ENCODE results near the gene SREBF2.
A peak's percentile ranks its signal among the peaks of the same experiment; 100 is the strongest.

SREBF2 gene

GRCh38 chr22:41800348-41801146 is 32.4 kb upstream of the SREBF2 start, which contains the start of gene CCDC134:
Gene CCDC134 (plus strand): TSS chr22:41800679. CDS start chr22:41808891, 8,212 bp downstream.
- H3K4me3 ChIP-seq (ENCODE audit: low read depth, low read length) = peak within 1 kb of the TSS; percentile 84
- DNase-seq (ENCODE audit: low read depth) = peak; percentile 96
- TF ChIP-seq MYC (IDR thresholded peaks at IDR 0.05; ENCODE audit: low read depth, low read length) = peak; percentile 69
- no peak for TF ChIP-seq CTCF (IDR thresholded peaks at IDR 0.05; ENCODE audit: low read depth, low read length)
- peak; percentile 73; the same call in 1 of the 2 replicates for TF ChIP-seq MAX (IDR thresholded peaks at IDR 0.05; ENCODE audit: low read depth, low read length)
- peak; percentile 83 for TF ChIP-seq POLR2A (IDR thresholded peaks at IDR 0.05; ENCODE audit: extremely low read depth, insufficient read length)

GRCh38 chr22:41801147-41801819 is 31.6 kb upstream of the SREBF2 start:
- peak; percentile 16 for DNase-seq (ENCODE audit: low read depth)
- TF ChIP-seq MYC (IDR thresholded peaks at IDR 0.05; ENCODE audit: low read depth, low read length) (no peak), MAX (IDR thresholded peaks at IDR 0.05; ENCODE audit: low read depth, low read length) (no peak), POLR2A (IDR thresholded peaks at IDR 0.05; ENCODE audit: extremely low read depth, insufficient read length) (no peak), CTCF (IDR thresholded peaks at IDR 0.05; ENCODE audit: low read depth, low read length) (no peak)
- H3K4me3 ChIP-seq (ENCODE audit: low read depth, low read length) = peak overlapping the region; percentile 84

- H3K4me3 ChIP-seq (ENCODE audit: low read depth, low read length) = peak overlapping the region; percentile 84
- no peak for TF ChIP-seq CTCF (IDR thresholded peaks at IDR 0.05; ENCODE audit: low read depth, low read length)
- TF ChIP-seq MAX (IDR thresholded peaks at IDR 0.05; ENCODE audit: low read depth, low read length) = no peak
- TF ChIP-seq POLR2A (IDR thresholded peaks at IDR 0.05; ENCODE audit: extremely low read depth, insufficient read length) = no peak
- TF ChIP-seq MYC (IDR thresholded peaks at IDR 0.05; ENCODE audit: low read depth, low read length) = no peak
- DNase-seq (ENCODE audit: low read depth) = no peak
Observed at GRCh38 chr22:41801886-41802285, 31.0 kb upstream of the SREBF2 start.

- no peak overlapping the region for H3K4me3 ChIP-seq (ENCODE audit: low read depth, low read length)
- no peak for DNase-seq (ENCODE audit: low read depth)
- TF ChIP-seq MAX (IDR thresholded peaks at IDR 0.05; ENCODE audit: low read depth, low read length) = no peak
- TF ChIP-seq MYC (IDR thresholded peaks at IDR 0.05; ENCODE audit: low read depth, low read length) = no peak
- no peak for TF ChIP-seq CTCF (IDR thresholded peaks at IDR 0.05; ENCODE audit: low read depth, low read length)
- no peak for TF ChIP-seq POLR2A (IDR thresholded peaks at IDR 0.05; ENCODE audit: extremely low read depth, insufficient read length)
Observed at GRCh38 chr22:41805639-41806038, 27.3 kb upstream of the SREBF2 start.

- TF ChIP-seq MYC (IDR thresholded peaks at IDR 0.05; ENCODE audit: low read depth, low read length) (no peak), CTCF (IDR thresholded peaks at IDR 0.05; ENCODE audit: low read depth, low read length) (no peak)
- DNase-seq (ENCODE audit: low read depth) = no peak
- H3K4me3 ChIP-seq (ENCODE audit: low read depth, low read length) = no peak overlapping the region
Observed at GRCh38 chr22:41808400-41808799, 24.5 kb upstream of the SREBF2 start.
